Astrocyte (in vitro differentiated cells and primary cell): ENCODE results near the gene ZNF346. TPM values are rescaled to one million over a fixed set of nuclear protein-coding genes. Genes with fewer than 3 reads are reported as not detected.
A peak's percentile ranks its signal among the peaks of the same experiment; 100 is the strongest.

Experiments used
- DNase-seq: peaks from one replicate; pipeline ENCODE4 v3.0.0-alpha.2; 2010; ENCODE audit warnings: low read depth
- FAIRE-seq: peaks from 2 replicates; lab custom pipeline; 2011; peaks lifted over from hg19 to GRCh38; lab: Jason Lieb, UNC
- H2AFZ ChIP-seq: 2 replicates; pipeline ENCODE4 v1.6.0; 2012; ENCODE audit warnings: low read depth, low read length, inconsistent platforms
- H3K27ac ChIP-seq: 2 replicates; pipeline ENCODE4 v1.5.1; 2011; ENCODE audit warnings: low read depth, low read length, inconsistent platforms
- H3K27me3 ChIP-seq: 2 replicates; pipeline ENCODE4 v1.6.0; 2011; ENCODE audit warnings: low read length, inconsistent platforms; ENCODE audit not compliant: insufficient read depth
- H3K36me3 ChIP-seq: 2 replicates; pipeline ENCODE4 v1.5.1; 2011; ENCODE audit warnings: low read length, inconsistent platforms; ENCODE audit not compliant: insufficient read depth
- H3K4me1 ChIP-seq: 2 replicates; pipeline ENCODE4 v1.5.1; 2011; ENCODE audit warnings: low read length, inconsistent platforms; ENCODE audit not compliant: insufficient read depth
- H3K4me2 ChIP-seq: 2 replicates; pipeline ENCODE4 v1.6.0; 2012; ENCODE audit warnings: low read length, inconsistent platforms
- H3K4me3 ChIP-seq: 2 replicates; pipeline ENCODE4 v1.5.1; 2011; ENCODE audit warnings: low read depth, mild to moderate bottlenecking, low read length, inconsistent platforms; ENCODE audit not compliant: insufficient read depth
- H3K79me2 ChIP-seq: 2 replicates; pipeline ENCODE4 v1.6.0; 2012; ENCODE audit warnings: mild to moderate bottlenecking, low read length, inconsistent platforms; ENCODE audit not compliant: insufficient read depth
- H3K9ac ChIP-seq: 2 replicates; pipeline ENCODE4 v1.6.0; 2012; ENCODE audit warnings: mild to moderate bottlenecking, low read length, inconsistent platforms
- H3K9me3 ChIP-seq: 2 replicates; pipeline ENCODE4 v1.5.1; 2012; ENCODE audit warnings: low read depth, mild to moderate bottlenecking, low read length, inconsistent platforms; ENCODE audit not compliant: insufficient read depth
- H4K20me1 ChIP-seq: 2 replicates; pipeline ENCODE4 v1.6.0; 2012; ENCODE audit warnings: low read length, inconsistent platforms; ENCODE audit not compliant: insufficient read depth
- H3K27ac Mint-ChIP-seq: one replicate; pipeline ENCODE4 v1.8.0; 2021; ENCODE audit warnings: mild to moderate bottlenecking, mixed read lengths; ENCODE audit not compliant: unreplicated experiment
- H3K27me3 Mint-ChIP-seq: one replicate; pipeline ENCODE4 v1.8.0; 2021; ENCODE audit warnings: low read depth, mixed read lengths; ENCODE audit not compliant: unreplicated experiment
- H3K36me3 Mint-ChIP-seq: one replicate; pipeline ENCODE4 v1.8.0; 2021; ENCODE audit warnings: low read depth, mixed read lengths; ENCODE audit not compliant: unreplicated experiment
- H3K4me1 Mint-ChIP-seq: one replicate; pipeline ENCODE4 v1.8.0; 2021; ENCODE audit warnings: low read depth, mixed read lengths; ENCODE audit not compliant: unreplicated experiment
- H3K4me3 Mint-ChIP-seq: one replicate; pipeline ENCODE4 v1.8.0; 2021; ENCODE audit warnings: mild to moderate bottlenecking, moderate library complexity, mixed read lengths; ENCODE audit not compliant: unreplicated experiment
- H3K9me3 Mint-ChIP-seq: one replicate; pipeline ENCODE4 v1.8.0; 2021; ENCODE audit warnings: mild to moderate bottlenecking, mixed read lengths; ENCODE audit not compliant: unreplicated experiment
- EZH2 ChIP-seq: IDR thresholded peaks from 2 replicates; pipeline ENCODE4 v1.6.1; 2012; ENCODE audit warnings: mild to moderate bottlenecking, low read length, inconsistent platforms; ENCODE audit not compliant: insufficient read depth
- total RNA-seq: library from RNA; stranded (reverse); gene quantifications from 2 replicates; pipeline ENCODE4 v1.2.1, GENCODE V29; 2021
- TF ChIP-seq, protein P1 (sequence below): IDR thresholded peaks from 2 replicates; pipeline ENCODE4 v1.5.1; 2011; ENCODE audit warnings: low read depth, mild to moderate bottlenecking, inconsistent platforms, low read length, moderate library complexity; ENCODE audit not compliant: insufficient read depth

Gene ZNF346
- total RNA-seq, 1 donor from 2014 or later: 13.8 TPM

DNA sequence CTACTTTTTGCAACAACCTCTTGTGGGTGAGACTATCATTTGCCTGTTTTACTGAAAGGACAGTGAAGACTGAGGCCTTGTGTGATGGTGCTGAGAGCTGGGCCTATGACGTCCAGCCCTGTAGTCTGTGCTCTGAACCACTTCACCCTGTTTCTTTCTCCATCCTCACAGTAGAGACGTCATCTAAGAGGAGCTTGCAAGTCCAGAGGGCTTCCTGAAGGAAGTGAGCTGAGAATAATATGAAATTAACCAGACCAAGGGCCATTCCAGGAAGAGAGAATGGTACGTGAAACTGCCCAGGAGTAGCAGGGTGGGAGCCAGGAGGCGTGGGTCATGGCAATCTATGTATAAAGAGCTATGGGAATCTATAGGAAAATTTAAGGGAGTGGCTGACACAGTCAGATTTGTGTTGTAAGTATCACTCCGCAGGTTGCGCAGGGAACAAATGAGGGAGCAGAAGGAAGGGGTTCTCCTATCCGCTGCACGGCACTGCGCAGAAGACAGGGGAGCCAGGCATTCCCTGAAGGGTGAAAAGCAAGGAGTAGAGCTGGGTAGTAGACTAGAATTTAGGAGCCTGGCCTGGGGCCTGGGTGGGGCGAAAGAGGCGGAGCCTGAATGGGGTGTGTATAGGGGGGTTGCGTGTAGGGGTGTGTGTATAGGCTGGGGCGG, 63.6 kb downstream of the ZNF346 start:
- Histone ChIP-seq H3K4me2 (no peak overlapping the region), H3K4me3 (no peak overlapping the region), H3K9me3 (no peaks in the 10 kb centered on the region), H3K9ac (no peak overlapping the region), H4K20me1 (no peaks in the 10 kb centered on the region), H3K27ac (no peak overlapping the region), H3K4me1 (peaks cover 5% of the 10 kb centered on the region), H3K27me3 (peaks cover 7% of the 10 kb centered on the region), H3K79me2 (no peaks in the 10 kb centered on the region), H2AFZ (no peak overlapping the region), H3K36me3 (no peaks in the 10 kb centered on the region)
- Mint-ChIP-seq H3K27ac (peak overlapping the region; percentile 22), H3K4me1 (peaks cover 1% of the 10 kb centered on the region), H3K9me3 (peaks cover 1% of the 10 kb centered on the region), H3K4me3 (peak overlapping the region; percentile 58), H3K27me3 (peaks cover 29% of the 10 kb centered on the region), H3K36me3 (peaks cover 2% of the 10 kb centered on the region)
- no peak for TF ChIP-seq EZH2
- TF ChIP-seq, protein P1, sequence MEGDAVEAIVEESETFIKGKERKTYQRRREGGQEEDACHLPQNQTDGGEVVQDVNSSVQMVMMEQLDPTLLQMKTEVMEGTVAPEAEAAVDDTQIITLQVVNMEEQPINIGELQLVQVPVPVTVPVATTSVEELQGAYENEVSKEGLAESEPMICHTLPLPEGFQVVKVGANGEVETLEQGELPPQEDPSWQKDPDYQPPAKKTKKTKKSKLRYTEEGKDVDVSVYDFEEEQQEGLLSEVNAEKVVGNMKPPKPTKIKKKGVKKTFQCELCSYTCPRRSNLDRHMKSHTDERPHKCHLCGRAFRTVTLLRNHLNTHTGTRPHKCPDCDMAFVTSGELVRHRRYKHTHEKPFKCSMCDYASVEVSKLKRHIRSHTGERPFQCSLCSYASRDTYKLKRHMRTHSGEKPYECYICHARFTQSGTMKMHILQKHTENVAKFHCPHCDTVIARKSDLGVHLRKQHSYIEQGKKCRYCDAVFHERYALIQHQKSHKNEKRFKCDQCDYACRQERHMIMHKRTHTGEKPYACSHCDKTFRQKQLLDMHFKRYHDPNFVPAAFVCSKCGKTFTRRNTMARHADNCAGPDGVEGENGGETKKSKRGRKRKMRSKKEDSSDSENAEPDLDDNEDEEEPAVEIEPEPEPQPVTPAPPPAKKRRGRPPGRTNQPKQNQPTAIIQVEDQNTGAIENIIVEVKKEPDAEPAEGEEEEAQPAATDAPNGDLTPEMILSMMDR: no peak
- peak; percentile 6 for DNase-seq
- no peak for FAIRE-seq

DNA sequence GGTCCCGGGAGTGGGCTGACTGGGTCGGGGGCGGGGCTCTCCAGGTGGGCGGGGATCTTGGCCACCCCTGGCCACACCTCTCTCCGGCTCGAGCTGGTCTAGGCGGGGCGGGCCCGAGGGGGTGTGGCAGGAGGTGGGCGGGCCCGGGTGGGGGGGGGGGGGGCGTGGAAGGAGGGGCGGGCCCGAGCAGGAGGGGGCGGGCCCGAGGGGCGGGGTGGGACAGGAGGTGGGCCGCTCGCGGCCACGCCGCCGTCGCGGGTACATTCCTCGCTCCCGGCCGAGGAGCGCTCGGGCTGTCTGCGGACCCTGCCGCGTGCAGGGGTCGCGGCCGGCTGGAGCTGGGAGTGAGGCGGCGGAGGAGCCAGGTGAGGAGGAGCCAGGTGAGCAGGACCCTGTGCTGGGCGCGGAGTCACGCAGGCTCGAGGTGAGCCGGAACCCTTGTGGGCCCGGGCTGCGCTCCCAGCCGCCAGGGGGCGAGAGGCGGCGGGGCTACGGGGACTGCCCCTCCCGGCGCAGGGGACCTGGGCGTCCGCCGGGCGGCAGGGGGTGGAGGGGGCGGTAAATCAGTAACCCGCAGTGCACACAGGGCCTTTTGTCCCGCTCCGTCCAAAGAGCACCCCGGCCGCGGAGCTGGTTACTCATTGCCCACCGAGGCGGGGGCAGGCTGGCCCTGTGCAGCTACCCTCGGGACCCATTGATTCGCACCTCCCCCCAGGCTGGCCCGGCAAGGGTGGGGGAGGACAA, 64.3 kb downstream of the ZNF346 start, which contains the start of gene FGFR4:
Gene FGFR4 (plus strand): TSS at position 262 of the 744 bp plus-strand sequence. CDS start 2,688 bp downstream, outside the sequence.
- Mint-ChIP-seq H3K4me1 (peaks cover 1% of the 10 kb centered on the region), H3K36me3 (peaks cover 2% of the 10 kb centered on the region), H3K27ac (peak within 1 kb of the TSS; percentile 22), H3K9me3 (peaks cover 1% of the 10 kb centered on the region), H3K27me3 (peaks cover 35% of the 10 kb centered on the region), H3K4me3 (peak within 1 kb of the TSS; percentile 72)
- Histone ChIP-seq H3K4me3 (peak within 1 kb of the TSS; percentile 17), H4K20me1 (no peaks in the 10 kb centered on the region), H3K4me2 (peak within 1 kb of the TSS; percentile 81), H3K27me3 (peaks cover 7% of the 10 kb centered on the region), H3K9me3 (no peaks in the 10 kb centered on the region), H3K4me1 (peaks cover 5% of the 10 kb centered on the region), H3K27ac (no peak within 1 kb of the TSS), H3K9ac (no peak within 1 kb of the TSS), H3K79me2 (no peaks in the 10 kb centered on the region), H2AFZ (peak within 1 kb of the TSS; percentile 71), H3K36me3 (no peaks in the 10 kb centered on the region)
- TF ChIP-seq EZH2: no peak
- TF ChIP-seq, protein P1: peak; percentile 12
- DNase-seq: peak; percentile 9
- FAIRE-seq: no peak
